ENCODE results near the gene ACOT6.
"Not testable (repeated sequence)": the region's sequence is repeated elsewhere in the genome, so short reads cannot be mapped to it uniquely, and the experiment has no call there.

The ACOT6 gene

GRCh38 chr14:73612339-73613045 lies at the start of gene ACOT6:
TSS of gene ACOT6 (plus strand) at chr14:73612517. CDS start at chr14:73612572, 55 bp downstream.
- no peak for TF ChIP-seq CTCF (IDR thresholded peaks at IDR 0.05; ENCODE audit: extremely low read depth, missing control alignments)
- DNase-seq (ENCODE audit: low spot score), result peak; percentile 86

GRCh38 chr14:73562696-73563095 lies 49.6 kb upstream of the ACOT6 start:
- not testable (repeated sequence) for DNase-seq (ENCODE audit: low spot score)

GRCh38 chr14:73566431-73566830 lies 45.9 kb upstream of the ACOT6 start:
- not testable (repeated sequence) for DNase-seq (ENCODE audit: low spot score)

GRCh38 chr14:73566935-73567334 lies 45.4 kb upstream of the ACOT6 start:
- not testable (repeated sequence) for DNase-seq (ENCODE audit: low spot score)

GRCh38 chr14:73567358-73567757 lies 45.0 kb upstream of the ACOT6 start:
- no peak for TF ChIP-seq CTCF (IDR thresholded peaks at IDR 0.05; ENCODE audit: extremely low read depth, missing control alignments)
- DNase-seq (ENCODE audit: low spot score), result no peak

- no peak for DNase-seq (ENCODE audit: low spot score)
- TF ChIP-seq CTCF (IDR thresholded peaks at IDR 0.05; ENCODE audit: extremely low read depth, missing control alignments), result no peak
These were observed 44.1 kb upstream of the ACOT6 start for GRCh38 chr14:73567951-73568885.

- DNase-seq (ENCODE audit: low spot score), result peak; percentile 24
These were observed 43.5 kb upstream of the ACOT6 start for GRCh38 chr14:73568886-73569184.

- DNase-seq (ENCODE audit: low spot score), result peak; percentile 92
These were observed 42.9 kb upstream of the ACOT6 start, which contains the start of gene ACOT2 for GRCh38 chr14:73569185-73569958. TSS of gene ACOT2 (plus strand) at chr14:73569213. CDS start at chr14:73569241, 28 bp downstream.

GRCh38 chr14:73570913-73571312 lies 41.4 kb upstream of the ACOT6 start:
- not testable (repeated sequence) for DNase-seq (ENCODE audit: low spot score)

- DNase-seq (ENCODE audit: low spot score), result not testable (repeated sequence)
These were observed 39.3 kb upstream of the ACOT6 start for GRCh38 chr14:73573034-73573433.

GRCh38 chr14:73573740-73574139 lies 38.6 kb upstream of the ACOT6 start:
- DNase-seq (ENCODE audit: low spot score), result not testable (repeated sequence)

GRCh38 chr14:73574251-73574650 lies 38.1 kb upstream of the ACOT6 start:
- DNase-seq (ENCODE audit: low spot score), result not testable (repeated sequence)

Measured in GM20000 (cell line).